HL-60 (cell line): ENCODE data around the gene LMAN2.
A peak's percentile ranks its signal among the peaks of the same experiment; 100 is the strongest.

Experiments used
- DNase-seq, 2 experiments: peaks; one replicate each; pipeline ENCODE4 v3.0.0-alpha.2; 2010 to 2020; ENCODE audit warnings: low read depth in 1 of 2, low spot score in 1 of 2
- H3K27ac ChIP-seq: fragments of 250-450 bp; sonication (Bioruptor Pico); replicated peaks from 2 replicates; pipeline ENCODE4 v1.5.1; 2020; ENCODE audit warnings: mild to moderate bottlenecking, moderate library complexity
- H3K27me3 ChIP-seq: fragments of 250-450 bp; sonication (Bioruptor Pico); 2 replicates; pipeline ENCODE4 v1.5.1; 2021; ENCODE audit warnings: mild to moderate bottlenecking, moderate library complexity; ENCODE audit not compliant: insufficient read depth, poor library complexity, severe bottlenecking
- H3K4me3 ChIP-seq: replicated peaks from 2 replicates; pipeline ENCODE4 v1.5.1; 2011; ENCODE audit warnings: mild to moderate bottlenecking, control low read depth, low read length; ENCODE audit not compliant: insufficient read depth
- GABPA ChIP-seq: IDR thresholded peaks from 2 replicates; pipeline ENCODE4 v1.6.1; 2012; ENCODE audit warnings: low read depth
- POLR2AphosphoS5 ChIP-seq: IDR thresholded peaks from 2 replicates; pipeline ENCODE4 v1.6.1; 2012; ENCODE audit warnings: low read depth
- SPI1 ChIP-seq: IDR thresholded peaks from 2 replicates; pipeline ENCODE4 v1.6.1; 2012; ENCODE audit warnings: low read depth, mild to moderate bottlenecking, borderline replicate concordance
- TF ChIP-seq, protein P1 (sequence below): IDR thresholded peaks from 2 replicates; pipeline ENCODE4 v1.6.1; 2012; ENCODE audit warnings: low read depth; ENCODE audit not compliant: insufficient replicate concordance
- TF ChIP-seq, protein P2 (sequence below): IDR thresholded peaks from one replicate; pipeline ENCODE4 v1.5.1; 2011; ENCODE audit warnings: low read length, control low read depth, inconsistent platforms; ENCODE audit not compliant: insufficient read depth

Gene LMAN2

DNA sequence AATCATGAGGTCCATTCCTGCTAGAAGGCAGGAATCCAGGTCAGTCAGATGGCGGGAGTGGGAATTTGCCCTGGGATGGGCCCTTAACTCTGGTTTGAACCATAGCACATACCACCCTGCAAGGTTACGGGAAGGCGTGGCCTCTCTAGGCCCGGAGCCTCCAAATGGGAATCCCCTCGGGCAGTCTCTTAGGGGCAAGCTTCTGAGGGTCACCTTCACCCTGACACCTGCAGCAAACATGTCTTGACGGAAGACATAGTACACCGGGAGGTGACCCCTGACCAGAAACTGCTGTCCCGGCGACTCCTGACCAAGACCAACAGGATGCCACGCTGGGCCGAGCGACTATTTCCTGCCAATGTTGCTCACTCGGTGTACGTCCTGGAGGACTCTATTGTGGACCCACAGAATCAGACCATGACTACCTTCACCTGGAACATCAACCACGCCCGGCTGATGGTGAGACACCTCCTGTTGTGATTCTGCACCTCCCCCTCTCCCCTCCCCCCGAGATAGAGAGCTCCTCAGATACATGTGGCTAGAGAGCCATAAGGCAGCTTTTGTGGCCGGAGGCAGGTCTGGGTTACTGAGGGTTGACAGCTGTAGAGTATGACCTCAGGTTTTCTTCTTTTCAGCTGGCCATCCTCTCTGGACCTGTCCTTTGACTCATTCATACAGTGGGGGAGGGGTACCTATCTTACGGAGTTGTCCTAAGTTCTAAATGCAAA is 46.9 kb downstream of the LMAN2 start:
- Histone ChIP-seq H3K27ac (peak overlapping the region; percentile 87), H3K27me3 (no peaks in the 10 kb centered on the region), H3K4me3 (peak overlapping the region; percentile 91)
- no peak for DNase-seq
- no peak for TF ChIP-seq SPI1

DNA sequence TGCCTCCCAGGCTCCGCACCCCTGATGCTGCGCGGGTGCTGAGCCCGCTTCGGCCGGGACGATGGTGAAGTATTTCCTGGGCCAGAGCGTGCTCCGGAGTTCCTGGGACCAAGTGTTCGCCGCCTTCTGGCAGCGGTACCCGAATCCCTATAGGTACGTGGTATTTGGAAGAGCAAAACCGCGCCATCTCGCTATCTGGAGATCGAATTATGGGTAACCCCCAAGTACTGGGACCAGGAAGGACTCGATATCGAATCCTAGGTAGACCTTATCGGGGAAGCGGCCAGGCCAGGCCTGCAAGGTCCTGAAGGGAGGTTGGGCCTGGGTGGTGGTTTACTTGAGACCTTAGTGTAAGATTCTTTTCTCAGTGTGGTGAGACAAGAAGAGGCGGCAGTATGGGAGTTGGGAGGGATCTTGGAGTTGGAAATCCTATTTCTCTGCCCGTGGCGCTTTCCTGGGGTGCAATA is 47.5 kb downstream of the LMAN2 start:
- peak overlapping the region; percentile 87 for H3K27ac ChIP-seq

DNA sequence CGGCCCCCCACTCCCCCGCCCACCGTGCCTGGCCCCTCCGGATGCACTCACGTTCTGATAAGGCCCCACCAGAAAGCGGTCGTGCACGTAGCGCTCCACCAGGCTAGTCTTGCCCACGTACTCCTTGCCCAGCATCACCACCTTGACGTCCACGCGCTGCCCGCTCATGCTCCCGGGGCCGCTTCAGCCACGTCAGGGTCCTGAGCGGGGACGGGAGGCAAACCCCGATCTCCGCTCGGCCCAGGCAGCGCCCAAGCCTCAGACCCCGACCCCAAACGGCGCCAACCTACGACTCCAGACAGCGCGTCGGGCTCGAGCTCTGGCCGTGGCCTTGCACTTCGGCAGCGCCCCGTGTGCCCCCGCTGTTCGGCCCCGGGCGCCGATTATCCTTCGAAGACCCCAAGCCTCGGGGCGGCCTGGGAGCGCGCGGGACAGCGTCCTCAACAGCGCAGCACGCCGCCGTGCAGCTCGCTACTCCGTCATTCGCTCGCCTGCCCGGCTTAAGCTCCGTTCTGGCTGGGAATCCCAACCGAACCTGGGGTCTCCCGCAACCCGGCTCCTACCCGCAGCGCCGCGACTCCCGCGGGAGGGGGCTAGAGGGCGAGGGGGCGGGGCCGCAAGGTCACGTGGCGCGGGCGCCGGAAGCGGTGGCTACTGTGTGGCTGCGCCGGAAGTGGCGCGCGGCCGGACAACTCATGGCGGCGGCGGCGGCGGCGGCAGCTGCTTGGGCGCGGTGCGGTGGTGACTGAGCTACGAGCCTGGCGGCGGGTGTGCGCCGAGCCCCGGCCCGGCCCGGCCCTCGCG is 48.1 kb downstream of the LMAN2 start, which contains the start of the genes PRELID1 and RAB24:
PRELID1 (plus strand) TSS at position 679 of the 804 bp plus-strand sequence. CDS start 187 bp downstream, outside the sequence.
RAB24 (minus strand) TSS at position 599 of the 804 bp plus-strand sequence; CDS start at position 168, 431 bp downstream.
- peak within 1 kb of the TSS; percentile 91 for H3K4me3 ChIP-seq
- peak within 1 kb of the TSS; percentile 87 for H3K27ac ChIP-seq
- TF ChIP-seq, protein P1, sequence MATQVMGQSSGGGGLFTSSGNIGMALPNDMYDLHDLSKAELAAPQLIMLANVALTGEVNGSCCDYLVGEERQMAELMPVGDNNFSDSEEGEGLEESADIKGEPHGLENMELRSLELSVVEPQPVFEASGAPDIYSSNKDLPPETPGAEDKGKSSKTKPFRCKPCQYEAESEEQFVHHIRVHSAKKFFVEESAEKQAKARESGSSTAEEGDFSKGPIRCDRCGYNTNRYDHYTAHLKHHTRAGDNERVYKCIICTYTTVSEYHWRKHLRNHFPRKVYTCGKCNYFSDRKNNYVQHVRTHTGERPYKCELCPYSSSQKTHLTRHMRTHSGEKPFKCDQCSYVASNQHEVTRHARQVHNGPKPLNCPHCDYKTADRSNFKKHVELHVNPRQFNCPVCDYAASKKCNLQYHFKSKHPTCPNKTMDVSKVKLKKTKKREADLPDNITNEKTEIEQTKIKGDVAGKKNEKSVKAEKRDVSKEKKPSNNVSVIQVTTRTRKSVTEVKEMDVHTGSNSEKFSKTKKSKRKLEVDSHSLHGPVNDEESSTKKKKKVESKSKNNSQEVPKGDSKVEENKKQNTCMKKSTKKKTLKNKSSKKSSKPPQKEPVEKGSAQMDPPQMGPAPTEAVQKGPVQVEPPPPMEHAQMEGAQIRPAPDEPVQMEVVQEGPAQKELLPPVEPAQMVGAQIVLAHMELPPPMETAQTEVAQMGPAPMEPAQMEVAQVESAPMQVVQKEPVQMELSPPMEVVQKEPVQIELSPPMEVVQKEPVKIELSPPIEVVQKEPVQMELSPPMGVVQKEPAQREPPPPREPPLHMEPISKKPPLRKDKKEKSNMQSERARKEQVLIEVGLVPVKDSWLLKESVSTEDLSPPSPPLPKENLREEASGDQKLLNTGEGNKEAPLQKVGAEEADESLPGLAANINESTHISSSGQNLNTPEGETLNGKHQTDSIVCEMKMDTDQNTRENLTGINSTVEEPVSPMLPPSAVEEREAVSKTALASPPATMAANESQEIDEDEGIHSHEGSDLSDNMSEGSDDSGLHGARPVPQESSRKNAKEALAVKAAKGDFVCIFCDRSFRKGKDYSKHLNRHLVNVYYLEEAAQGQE, result peak; percentile 53
- TF ChIP-seq GABPA (peak; percentile 82), SPI1 (no peak)
- TF ChIP-seq, protein P2, sequence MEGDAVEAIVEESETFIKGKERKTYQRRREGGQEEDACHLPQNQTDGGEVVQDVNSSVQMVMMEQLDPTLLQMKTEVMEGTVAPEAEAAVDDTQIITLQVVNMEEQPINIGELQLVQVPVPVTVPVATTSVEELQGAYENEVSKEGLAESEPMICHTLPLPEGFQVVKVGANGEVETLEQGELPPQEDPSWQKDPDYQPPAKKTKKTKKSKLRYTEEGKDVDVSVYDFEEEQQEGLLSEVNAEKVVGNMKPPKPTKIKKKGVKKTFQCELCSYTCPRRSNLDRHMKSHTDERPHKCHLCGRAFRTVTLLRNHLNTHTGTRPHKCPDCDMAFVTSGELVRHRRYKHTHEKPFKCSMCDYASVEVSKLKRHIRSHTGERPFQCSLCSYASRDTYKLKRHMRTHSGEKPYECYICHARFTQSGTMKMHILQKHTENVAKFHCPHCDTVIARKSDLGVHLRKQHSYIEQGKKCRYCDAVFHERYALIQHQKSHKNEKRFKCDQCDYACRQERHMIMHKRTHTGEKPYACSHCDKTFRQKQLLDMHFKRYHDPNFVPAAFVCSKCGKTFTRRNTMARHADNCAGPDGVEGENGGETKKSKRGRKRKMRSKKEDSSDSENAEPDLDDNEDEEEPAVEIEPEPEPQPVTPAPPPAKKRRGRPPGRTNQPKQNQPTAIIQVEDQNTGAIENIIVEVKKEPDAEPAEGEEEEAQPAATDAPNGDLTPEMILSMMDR, result no peak
- no peaks in the 10 kb centered on the region for H3K27me3 ChIP-seq
- DNase-seq, result peak; percentile 83

More for the DNA sequence above, 47.5 kb downstream of the LMAN2 start:
- H3K4me3 ChIP-seq, result peak overlapping the region; percentile 91
- DNase-seq, result no peak
- TF ChIP-seq POLR2AphosphoS5, result no peak
- TF ChIP-seq, protein P2, result no peak
- TF ChIP-seq, protein P1, result no peak
- TF ChIP-seq GABPA, result no peak
- no peak for TF ChIP-seq SPI1
- H3K27me3 ChIP-seq, result no peaks in the 10 kb centered on the region
